AG08395 (cell line): ENCODE results near the gene ANO10.
"Not testable (repeated sequence)": the region's sequence is repeated elsewhere in the genome, so short reads cannot be mapped to it uniquely, and the experiment has no call there.

Experiments
- DNase-seq: peaks from one replicate; pipeline ENCODE4 v3.0.0; 2012; ENCODE audit warnings: mixed read lengths, low spot score

Gene ANO10

DNA sequence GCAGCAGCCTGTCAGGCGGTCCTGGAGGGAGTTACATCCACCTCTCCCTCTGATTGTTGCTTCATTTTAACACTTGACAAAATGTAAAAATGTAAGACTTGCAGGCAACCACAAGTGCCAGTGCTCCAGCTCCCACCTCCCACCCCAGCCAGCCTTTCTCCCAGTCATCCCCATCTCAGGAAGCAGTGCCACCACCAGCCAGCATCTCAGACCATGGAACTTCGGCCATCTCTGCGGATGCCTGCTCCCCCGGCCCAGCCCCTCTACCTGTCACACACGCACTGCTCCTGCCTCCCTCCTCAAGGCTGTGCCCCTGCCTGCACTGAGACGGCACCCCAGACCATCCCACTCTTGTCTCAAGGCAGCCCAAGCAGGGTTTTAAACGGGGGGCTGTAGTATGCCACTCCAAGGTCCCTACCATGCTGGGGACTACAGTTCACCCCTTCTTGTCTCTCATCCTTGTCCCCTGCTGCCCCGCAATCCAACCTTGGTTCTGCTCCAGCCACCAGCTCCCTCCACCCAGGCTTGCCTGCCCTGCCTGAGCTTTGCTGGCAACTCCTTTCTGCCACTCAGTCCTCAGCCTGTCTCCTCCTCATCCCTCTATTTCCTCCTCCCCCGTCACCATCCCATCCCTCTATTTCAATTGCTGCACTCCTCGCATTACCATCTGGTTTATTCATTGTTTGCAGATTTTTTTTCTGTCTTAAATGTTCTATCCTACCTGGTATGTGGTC is 249.6 kb downstream of the ANO10 start:
- no peak for DNase-seq

DNA sequence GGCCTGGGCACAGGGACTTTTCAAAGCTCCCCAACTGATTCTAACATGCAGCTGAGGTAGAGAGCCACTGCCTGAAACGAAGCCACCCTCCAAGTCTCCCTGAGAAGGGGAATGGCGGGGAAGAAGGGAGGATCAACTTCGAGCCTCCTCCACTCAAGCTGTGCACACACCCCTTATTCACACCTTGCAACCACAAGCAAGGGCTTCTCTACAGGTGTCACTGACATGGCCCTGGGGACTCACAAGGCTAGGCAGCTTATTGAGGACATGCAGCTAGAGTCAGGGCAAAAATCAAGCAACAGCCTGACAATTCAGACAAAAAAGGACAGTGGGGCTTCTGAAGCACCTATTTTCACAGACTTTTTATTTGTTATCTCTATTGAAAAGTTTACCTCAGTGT is 250.3 kb downstream of the ANO10 start:
- DNase-seq: no peak

- DNase-seq: no peak
Observed at GRCh38 chr3:43370293-43370980, 251.4 kb downstream of the ANO10 start.

DNA sequence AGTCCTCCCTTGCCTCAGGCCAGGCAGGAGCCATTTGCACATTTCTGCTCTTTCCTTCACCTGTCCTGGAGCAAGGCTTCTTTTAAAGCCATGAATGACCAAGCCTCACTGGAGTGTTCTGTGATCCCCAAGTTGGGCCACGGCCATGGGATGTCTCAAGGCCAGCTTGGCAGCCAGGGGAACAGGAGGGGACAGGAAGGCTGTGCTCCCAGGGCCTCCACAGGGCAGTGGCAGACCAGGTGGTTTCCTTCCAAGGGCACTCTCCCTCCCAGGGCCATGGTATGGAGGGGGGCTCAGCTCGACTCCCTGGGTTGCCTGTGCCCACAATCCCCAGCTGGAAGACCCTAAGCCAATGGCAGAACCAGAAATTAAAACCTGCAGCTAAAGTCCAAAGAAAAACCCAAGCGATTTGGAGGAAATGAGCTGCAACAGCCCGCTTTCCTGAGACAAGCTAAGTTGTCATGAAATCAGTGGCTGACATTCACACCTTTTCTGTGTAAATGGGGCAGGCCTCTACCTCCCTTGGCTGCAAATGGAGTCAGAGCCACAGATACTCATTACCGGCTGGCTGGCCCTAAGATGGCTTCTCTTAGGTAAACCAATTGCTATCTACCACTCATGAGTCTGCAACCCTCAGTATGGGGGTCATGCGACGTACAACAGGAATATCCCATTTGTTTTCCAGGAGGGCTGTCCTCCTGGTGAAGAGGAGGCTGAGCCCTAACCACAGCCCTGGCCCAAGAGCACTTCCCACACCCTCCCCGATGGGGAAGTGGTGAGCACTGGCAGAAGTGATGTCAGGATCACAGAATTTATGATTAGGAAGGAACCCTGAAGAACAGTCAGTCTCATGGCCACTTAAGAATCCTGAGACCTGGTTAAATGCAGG is 252.2 kb downstream of the ANO10 start:
- no peak for DNase-seq

- no peak for DNase-seq
Observed at GRCh38 chr3:43366885-43367284, 254.9 kb downstream of the ANO10 start.

DNA sequence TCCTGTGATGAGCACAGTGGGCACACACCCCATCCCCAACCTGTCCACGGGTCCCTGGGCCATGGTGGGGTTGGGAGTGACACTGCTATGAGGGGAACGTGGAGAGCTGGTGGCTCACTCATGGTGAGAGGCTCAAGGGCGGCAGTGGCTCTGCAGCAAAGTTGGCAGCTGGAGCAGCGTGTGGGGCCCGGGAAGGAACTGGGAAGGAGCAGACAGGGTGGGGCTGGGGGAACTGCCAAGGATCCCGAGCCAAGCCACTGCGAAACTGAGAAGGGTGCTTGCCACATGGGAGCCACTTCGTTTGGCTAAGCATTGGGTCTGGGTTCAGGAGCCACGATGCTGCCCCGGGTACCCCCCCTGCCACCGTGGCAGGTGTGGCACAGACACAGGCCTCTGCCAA is 255.3 kb downstream of the ANO10 start:
- DNase-seq: no peak

DNA sequence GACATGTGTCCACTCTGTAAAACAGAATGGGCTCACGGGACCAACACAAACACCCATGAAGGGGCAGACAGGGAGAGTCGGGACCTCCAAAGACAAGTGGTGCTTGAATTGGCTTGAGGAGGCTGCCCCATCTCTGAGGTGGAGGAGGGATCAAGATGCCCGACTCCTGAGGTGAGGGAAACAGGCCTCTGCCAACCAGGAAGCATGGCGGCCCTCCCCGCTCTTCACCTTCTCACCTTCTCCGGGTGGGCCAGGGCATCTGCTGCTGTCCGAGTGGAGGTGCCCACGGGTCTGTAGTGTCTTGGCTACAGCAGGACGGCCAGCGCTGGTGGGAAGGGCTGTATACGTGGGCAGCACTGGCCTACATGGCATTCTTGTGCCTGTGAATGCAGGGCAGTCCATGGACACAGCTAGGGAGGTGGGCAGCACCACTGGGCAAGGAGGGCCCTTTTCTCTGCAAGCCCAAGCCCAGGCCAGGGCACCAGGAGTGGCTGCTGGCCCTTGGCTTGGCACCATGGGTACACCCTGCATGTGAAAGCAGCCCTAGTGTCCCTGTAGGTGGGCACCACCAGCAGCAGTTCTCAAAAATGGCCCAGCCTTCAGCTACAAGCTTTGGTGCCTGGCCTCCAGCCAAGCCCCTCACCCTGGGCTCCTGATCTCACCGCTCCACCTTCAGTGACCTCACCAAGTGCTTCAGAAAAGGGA is 256.1 kb downstream of the ANO10 start:
- DNase-seq: no peak

DNA sequence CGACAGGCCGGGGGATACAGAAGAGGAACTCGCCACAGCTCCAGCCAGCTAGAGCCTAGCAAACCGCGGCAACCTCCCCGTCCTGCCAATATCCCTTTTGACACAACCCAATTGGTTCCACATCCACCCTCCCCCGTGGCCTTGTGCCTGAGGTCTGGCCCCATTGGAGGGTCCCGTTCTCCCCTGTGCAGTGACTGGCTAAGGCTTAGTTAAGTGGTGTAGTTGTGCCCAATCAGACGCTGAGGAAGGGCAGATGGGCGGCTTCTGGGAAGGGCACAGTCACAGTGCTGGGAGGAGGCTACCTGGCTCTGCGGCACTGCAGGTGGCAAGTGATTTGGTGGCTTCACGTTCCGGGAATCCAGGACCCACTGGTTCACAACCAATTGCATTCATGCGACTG is 256.9 kb downstream of the ANO10 start:
- DNase-seq: no peak

DNA sequence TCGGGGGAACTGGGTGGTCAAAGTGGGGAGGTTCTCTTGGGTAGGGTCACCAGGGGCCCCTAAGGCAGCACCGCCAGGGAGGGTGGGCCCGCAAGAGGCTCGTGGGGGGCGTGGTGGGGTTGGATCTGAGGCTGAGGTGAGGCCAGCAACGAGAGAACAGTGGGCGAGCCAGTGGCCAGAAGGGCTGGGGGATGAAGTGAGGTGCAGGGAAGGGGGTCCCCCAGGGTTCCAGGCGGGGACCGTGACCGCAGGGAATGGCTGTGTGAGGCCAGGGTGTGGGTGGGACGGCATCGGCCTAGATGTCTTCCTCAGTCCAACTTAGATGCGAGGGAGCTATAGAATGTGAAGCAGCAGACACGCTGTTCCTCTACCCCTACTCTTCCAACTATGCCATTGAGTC is 257.3 kb downstream of the ANO10 start:
- no peak for DNase-seq

DNA sequence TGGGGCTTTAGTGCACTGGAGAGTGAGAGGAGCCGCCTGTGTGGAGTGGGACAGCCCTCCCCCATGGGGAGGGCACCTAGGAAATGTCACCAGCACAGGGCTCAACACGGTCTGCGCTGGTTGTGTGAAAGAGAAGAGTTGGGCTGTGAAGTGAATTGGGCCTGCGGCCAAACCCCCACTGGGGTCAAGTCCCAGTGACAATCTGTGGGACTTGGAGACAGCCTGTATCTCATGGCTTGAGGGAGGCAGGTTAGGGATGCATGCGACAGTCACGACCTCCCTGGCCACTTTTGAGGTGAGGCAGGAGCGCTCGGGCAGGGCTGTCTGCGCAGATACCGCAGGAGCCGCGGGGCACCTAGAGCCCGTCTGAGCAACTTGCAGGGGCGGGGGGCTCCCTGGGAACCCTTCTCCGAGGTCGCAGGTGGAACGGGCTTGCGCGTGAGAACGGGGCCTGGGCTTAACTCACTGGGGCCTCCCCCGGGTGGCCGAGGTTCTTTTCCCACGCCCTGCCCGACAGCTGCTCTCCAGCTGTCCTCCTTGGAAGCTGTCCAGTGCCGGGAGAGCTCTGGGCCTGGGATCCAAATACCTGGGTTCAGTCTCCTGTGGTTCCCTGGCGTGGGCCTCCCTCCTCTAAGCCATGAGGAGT is 258.1 kb downstream of the ANO10 start:
- DNase-seq: peak; percentile 37

DNA sequence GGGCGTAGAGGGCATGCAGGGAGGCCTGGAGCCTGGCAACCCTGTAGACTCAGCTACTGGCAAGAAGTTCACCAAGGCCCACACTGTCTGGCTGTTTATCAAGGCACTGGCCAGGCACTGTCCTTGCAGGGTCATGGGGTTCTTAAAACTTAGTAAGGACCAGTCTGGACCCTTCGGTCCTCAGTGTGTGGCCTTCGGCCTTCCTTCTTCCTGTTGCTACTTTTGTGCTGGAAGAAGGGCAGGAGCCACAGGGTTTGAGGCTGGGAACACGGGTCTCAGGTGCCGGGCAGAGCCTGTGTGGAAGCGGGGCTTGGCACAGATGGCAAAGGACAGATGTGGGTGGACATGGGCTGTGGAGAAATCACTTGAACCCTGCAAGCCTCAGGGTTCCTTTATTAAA is 258.9 kb downstream of the ANO10 start:
- no peak for DNase-seq

DNA sequence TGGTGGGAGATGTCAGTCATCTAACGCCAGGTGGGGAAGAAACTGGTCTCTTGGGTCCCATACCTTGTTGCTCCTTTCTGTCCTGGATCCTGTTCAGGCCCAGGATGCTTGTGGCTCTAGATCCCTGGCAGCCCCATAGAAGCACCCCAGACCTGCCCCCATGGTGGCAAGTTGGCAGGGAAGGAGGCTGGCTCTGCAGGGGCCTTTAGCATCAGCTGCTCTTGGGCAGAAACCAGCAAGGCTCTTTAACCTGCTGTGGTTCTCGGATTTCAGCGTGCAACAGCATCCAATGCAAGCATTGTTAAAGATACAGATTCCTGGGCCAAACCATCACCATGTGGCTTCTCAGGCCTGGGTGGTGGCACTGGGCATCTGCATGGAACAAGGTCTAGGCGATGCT is 259.6 kb downstream of the ANO10 start:
- no peak for DNase-seq

DNA sequence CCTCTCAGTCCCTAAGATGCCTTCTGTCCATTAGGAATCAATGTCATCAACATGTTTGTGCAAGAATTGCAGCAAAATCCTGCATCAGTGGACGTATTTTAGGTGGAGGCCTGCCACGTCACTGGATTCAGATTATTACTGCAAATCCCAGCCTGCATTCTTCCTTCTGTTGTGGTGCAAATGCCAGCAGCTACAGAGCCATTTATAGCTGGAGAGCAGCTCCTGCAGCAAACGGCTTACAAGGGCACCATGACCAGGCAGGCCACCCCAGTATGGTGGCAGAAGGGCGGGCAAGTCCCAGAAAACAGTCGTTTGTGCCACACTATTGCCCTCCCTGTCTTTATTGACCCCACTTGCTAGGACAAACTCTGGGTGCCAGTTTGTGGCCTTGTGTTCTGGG is 260.7 kb downstream of the ANO10 start:
- DNase-seq: no peak

DNA sequence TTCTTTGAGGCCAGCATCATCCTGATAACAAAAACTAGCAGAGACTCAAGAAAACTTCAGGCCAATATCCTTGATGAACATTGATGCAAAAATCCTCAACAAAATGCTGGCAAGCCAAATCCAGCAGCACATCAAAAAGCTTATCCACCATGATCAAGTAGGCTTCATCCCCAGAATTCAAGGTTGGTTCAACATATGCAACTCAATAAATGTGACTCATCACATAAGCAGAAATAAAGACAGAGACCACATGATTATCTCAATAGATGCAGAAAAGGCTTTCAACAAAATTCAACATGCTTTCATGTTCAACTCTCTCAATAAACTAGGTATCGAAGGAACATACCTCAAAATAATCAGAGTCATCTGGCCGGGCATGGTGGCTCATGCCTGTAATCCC is 265.8 kb downstream of the ANO10 start:
- not testable (repeated sequence) for DNase-seq

- no peak for DNase-seq
Observed at GRCh38 chr3:43353923-43354670, 267.7 kb downstream of the ANO10 start.

GRCh38 chr3:43353393-43353792 is 268.4 kb downstream of the ANO10 start:
- no peak for DNase-seq

DNA sequence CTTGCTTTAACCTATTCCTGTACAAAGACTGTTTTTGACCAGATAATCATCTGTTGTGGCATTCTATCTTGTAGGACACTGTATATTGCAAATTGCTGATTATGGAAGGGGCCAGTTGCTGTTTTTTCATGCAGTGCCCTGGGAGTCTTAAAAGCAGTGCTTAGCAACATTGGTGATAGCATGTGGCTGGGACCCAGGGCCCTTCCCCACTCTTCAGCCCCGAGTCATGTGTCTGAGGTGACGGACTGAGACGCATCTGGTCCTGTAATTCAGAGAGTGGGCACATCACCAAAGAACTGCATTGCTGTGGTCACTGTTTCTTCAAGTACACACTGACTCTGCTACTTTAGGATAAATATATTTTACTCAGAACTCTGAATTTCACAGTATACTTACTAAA is 272.1 kb downstream of the ANO10 start:
- DNase-seq: no peak

DNA sequence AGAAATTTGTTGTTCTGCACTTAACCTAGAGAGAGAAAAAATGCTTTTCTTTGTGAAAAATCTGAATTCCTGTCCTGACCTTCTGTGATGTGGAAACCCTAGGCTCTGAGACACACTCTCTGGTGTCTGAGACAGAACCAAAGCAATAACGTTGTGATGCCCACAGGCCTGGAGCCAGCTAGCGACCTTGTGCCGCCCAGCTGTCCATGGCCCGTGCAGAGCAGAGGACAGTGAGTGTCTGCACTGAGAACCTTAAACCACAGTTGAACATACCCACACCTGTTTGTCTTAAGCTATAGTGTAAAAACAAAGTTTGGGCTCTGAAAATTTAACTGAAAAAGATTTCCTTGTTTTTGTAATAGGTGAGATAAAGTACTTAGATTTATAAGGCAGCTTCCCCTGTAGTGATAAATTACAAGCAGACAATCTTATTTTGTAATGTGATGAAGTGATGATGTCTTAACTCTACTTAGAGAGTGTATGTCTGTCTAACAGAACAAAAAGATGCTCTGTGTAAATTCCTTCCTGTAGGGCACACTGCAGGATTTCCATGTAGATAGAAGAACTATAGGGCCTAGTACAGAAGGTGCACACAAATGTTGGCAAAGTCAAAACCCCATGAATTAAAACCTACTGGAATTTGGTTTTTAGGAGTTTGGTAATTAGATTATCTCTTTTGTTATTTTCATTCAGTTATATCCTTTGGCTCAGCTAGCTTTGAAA is 272.8 kb downstream of the ANO10 start:
- no peak for DNase-seq

DNA sequence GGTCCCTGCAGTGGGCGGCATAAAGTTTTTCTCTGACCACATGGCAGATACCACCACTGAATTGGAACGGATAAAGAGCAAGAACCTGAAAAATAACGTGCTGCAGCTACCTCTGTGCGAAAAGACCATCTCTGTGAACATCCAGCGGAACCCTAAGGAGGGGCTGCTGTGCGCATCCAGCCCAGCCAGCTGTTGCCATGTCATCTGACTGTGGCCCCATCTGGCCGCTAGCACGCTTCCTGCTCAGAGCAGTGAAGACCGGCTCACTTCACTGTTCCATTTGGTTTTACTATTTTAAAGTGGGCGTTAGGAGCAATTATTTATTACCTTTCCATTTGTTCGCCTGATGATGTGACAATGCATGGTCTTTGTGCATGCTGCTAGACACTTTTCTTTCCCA is 273.5 kb downstream of the ANO10 start:
- no peak for DNase-seq

DNA sequence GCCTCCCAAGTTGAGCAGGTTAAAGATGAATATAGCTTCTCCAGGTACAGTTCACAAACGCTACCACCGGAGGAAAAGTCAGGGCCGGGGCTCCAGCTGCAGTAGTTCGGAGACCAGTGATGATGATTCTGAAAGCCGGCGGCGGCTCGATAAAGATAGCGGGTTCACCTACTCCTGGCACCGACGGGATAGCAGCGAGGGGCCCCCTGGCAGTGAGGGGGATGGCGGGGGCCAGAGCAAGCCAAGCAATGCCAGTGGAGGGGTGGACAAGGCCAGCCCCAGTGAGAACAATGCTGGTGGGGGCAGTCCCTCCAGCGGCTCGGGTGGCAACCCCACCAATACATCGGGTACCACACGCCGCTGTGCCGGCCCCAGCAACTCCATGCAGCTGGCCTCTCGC is 274.0 kb downstream of the ANO10 start:
- no peak for DNase-seq
